ENCODE data around the gene RABEP2. TPM values are rescaled to one million over a fixed set of nuclear protein-coding genes. Genes with fewer than 3 reads are reported as not detected.

RABEP2 gene
- total and polyA plus RNA-seq, 5 donors from 2014 or later, result 2.9 to 28.2 (median 3.8) TPM

DNA sequence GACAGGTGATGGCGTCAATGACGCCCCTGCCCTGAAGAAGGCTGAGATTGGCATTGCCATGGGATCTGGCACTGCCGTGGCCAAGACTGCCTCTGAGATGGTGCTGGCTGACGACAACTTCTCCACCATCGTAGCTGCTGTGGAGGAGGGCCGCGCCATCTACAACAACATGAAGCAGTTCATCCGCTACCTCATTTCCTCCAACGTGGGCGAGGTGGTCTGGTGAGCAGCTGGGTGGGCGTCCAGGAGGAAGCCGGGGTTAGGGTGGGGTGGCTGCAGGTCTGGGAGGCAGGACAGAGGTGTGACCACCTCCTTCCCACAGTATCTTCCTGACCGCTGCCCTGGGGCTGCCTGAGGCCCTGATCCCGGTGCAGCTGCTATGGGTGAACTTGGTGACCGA is 23.2 kb downstream of the RABEP2 start:
- Histone ChIP-seq H3K9me3 (ENCODE audit: control insufficient read depth in 2 of 2, low read length in 2 of 2) (no peaks in the 10 kb centered on the region), H3K4me3 (ENCODE audit: low read depth, low read length) (no peak overlapping the region), H3K27ac (ENCODE audit: insufficient read depth, low read length, poor library complexity, severe bottlenecking) (no peak overlapping the region), H3K36me3 (ENCODE audit: control insufficient read depth, insufficient read depth, low read length) (no peaks in the 10 kb centered on the region), H3K27me3 (ENCODE audit: control insufficient read depth, insufficient read depth, low read length) (no peaks in the 10 kb centered on the region), H3K4me1 (ENCODE audit: control insufficient read depth, insufficient read depth, low read length, poor library complexity, severe bottlenecking) (no peaks in the 10 kb centered on the region)
- H3K27me3 Mint-ChIP-seq, result no peaks in the 10 kb centered on the region
- ATAC-seq (ENCODE audit: low read depth in 2 of 2), result no peak
- H3K4me3 Mint-ChIP-seq, result no peak overlapping the region
- DNase-seq, result no peak
- H3K9me3 Mint-ChIP-seq, result no peaks in the 10 kb centered on the region
- no peak overlapping the region for H3K27ac Mint-ChIP-seq
- H3K36me3 Mint-ChIP-seq, result no peaks in the 10 kb centered on the region
- H3K4me1 Mint-ChIP-seq, result no peaks in the 10 kb centered on the region

- H3K36me3 ChIP-seq (ENCODE audit: control insufficient read depth, insufficient read depth, low read length), result no peaks in the 10 kb centered on the region
- no peak for ATAC-seq (ENCODE audit: low read depth in 2 of 2)
- H3K27ac Mint-ChIP-seq, result peak overlapping the region in 1 of 3 donors; percentile 85
These were observed 24.4 kb downstream of the RABEP2 start for GRCh38 chr16:28900601-28901000.

DNA sequence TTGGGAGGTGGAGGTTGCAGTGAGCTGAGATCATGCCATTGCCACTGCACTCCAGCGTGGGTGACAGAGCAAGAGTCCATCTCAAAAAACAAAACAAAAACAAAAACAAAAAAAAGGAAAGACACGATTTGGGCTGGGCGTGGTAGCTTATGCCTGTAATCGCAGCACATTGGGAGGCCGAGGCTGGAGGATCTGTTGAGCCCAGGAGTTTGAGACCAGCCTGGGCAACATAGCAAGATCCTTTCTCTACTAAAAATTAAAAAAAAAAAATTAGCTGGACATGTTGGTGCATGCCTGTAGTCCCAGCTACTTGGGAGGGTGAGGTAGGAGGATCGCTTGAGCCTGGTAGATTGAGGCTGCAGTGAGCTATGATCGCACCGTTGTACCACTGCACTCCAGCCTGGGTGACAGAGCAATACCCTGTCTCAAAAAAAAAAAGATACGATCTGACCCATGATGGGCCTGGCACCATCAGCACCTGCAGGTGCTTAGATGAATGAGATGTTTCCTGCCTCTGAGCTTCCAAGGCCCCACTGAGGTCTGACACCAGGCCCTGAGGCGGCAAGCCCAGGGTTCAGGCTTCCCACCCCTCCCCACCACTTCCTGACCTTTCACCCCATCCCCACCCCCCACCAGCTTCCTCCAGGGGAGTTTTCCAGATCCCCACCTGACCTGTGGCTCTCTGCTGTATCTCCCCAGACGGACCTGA is 25.0 kb downstream of the RABEP2 start:
- H3K27ac Mint-ChIP-seq, result no peak overlapping the region
- no peak for ATAC-seq (ENCODE audit: low read depth in 2 of 2)
- no peak overlapping the region for H3K4me3 ChIP-seq (ENCODE audit: low read depth, low read length)

More at GRCh38 chr16:28900601-28901000, 24.4 kb downstream of the RABEP2 start:
- Mint-ChIP-seq H3K4me1 (no peaks in the 10 kb centered on the region), H3K27me3 (no peaks in the 10 kb centered on the region), H3K4me3 (no peak overlapping the region), H3K9me3 (no peaks in the 10 kb centered on the region), H3K36me3 (no peaks in the 10 kb centered on the region)
- no peak for DNase-seq
- Histone ChIP-seq H3K4me3 (ENCODE audit: low read depth, low read length) (no peak overlapping the region), H3K4me1 (ENCODE audit: control insufficient read depth, insufficient read depth, low read length, poor library complexity, severe bottlenecking) (no peaks in the 10 kb centered on the region), H3K27ac (ENCODE audit: insufficient read depth, low read length, poor library complexity, severe bottlenecking) (no peak overlapping the region), H3K27me3 (ENCODE audit: control insufficient read depth, insufficient read depth, low read length) (no peaks in the 10 kb centered on the region), H3K9me3 (ENCODE audit: control insufficient read depth in 2 of 2, low read length in 2 of 2) (no peaks in the 10 kb centered on the region)

GRCh38 chr16:28898942-28899341 is 26.1 kb downstream of the RABEP2 start:
- H3K36me3 Mint-ChIP-seq, result no peaks in the 10 kb centered on the region
- ATAC-seq (ENCODE audit: low read depth in 2 of 2) (no peak), DNase-seq (no peak)
- H3K9me3 Mint-ChIP-seq, result no peaks in the 10 kb centered on the region
- Histone ChIP-seq H3K27ac (ENCODE audit: insufficient read depth, low read length, poor library complexity, severe bottlenecking) (no peak overlapping the region), H3K4me3 (ENCODE audit: low read depth, low read length) (no peak overlapping the region), H3K4me1 (ENCODE audit: control insufficient read depth, insufficient read depth, low read length, poor library complexity, severe bottlenecking) (no peaks in the 10 kb centered on the region), H3K36me3 (ENCODE audit: control insufficient read depth, insufficient read depth, low read length) (no peaks in the 10 kb centered on the region), H3K27me3 (ENCODE audit: control insufficient read depth, insufficient read depth, low read length) (no peaks in the 10 kb centered on the region), H3K9me3 (ENCODE audit: control insufficient read depth in 2 of 2, low read length in 2 of 2) (no peaks in the 10 kb centered on the region)
- no peak overlapping the region for H3K27ac Mint-ChIP-seq
- H3K4me1 Mint-ChIP-seq, result no peaks in the 10 kb centered on the region
- no peak overlapping the region for H3K4me3 Mint-ChIP-seq
- no peaks in the 10 kb centered on the region for H3K27me3 Mint-ChIP-seq

More for the DNA sequence above, 25.0 kb downstream of the RABEP2 start:
- Histone ChIP-seq H3K27ac (ENCODE audit: insufficient read depth, low read length, poor library complexity, severe bottlenecking) (no peak overlapping the region), H3K27me3 (ENCODE audit: control insufficient read depth, insufficient read depth, low read length) (no peaks in the 10 kb centered on the region), H3K36me3 (ENCODE audit: control insufficient read depth, insufficient read depth, low read length) (no peaks in the 10 kb centered on the region), H3K4me1 (ENCODE audit: control insufficient read depth, insufficient read depth, low read length, poor library complexity, severe bottlenecking) (no peaks in the 10 kb centered on the region), H3K9me3 (ENCODE audit: control insufficient read depth in 2 of 2, low read length in 2 of 2) (no peaks in the 10 kb centered on the region)
- no peaks in the 10 kb centered on the region for H3K36me3 Mint-ChIP-seq
- no peaks in the 10 kb centered on the region for H3K27me3 Mint-ChIP-seq
- no peak for DNase-seq
- H3K4me3 Mint-ChIP-seq, result no peak overlapping the region
- H3K9me3 Mint-ChIP-seq, result no peaks in the 10 kb centered on the region
- H3K4me1 Mint-ChIP-seq, result no peaks in the 10 kb centered on the region

DNA sequence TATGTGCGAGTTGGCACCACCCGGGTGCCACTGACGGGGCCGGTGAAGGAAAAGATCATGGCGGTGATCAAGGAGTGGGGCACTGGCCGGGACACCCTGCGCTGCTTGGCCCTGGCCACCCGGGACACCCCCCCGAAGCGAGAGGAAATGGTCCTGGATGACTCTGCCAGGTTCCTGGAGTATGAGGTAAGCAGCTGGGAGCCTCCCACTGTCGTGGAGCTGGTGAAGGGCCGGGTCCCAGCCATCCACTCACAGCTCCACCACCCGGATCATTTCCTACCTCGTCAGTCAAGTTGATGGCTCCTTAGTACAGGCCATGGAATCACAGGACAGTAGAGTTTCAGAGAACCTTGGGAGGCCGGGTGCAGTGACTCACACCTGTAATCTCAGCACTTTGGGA is 26.8 kb downstream of the RABEP2 start:
- Histone ChIP-seq H3K4me1 (ENCODE audit: control insufficient read depth, insufficient read depth, low read length, poor library complexity, severe bottlenecking) (no peaks in the 10 kb centered on the region), H3K27me3 (ENCODE audit: control insufficient read depth, insufficient read depth, low read length) (no peaks in the 10 kb centered on the region), H3K36me3 (ENCODE audit: control insufficient read depth, insufficient read depth, low read length) (no peaks in the 10 kb centered on the region), H3K27ac (ENCODE audit: insufficient read depth, low read length, poor library complexity, severe bottlenecking) (no peak overlapping the region), H3K4me3 (ENCODE audit: low read depth, low read length) (no peak overlapping the region), H3K9me3 (ENCODE audit: control insufficient read depth in 2 of 2, low read length in 2 of 2) (no peaks in the 10 kb centered on the region)
- no peak overlapping the region for H3K27ac Mint-ChIP-seq
- DNase-seq (no peak), ATAC-seq (ENCODE audit: low read depth in 2 of 2) (no peak)
- H3K36me3 Mint-ChIP-seq, result no peaks in the 10 kb centered on the region
- no peaks in the 10 kb centered on the region for H3K9me3 Mint-ChIP-seq
- no peaks in the 10 kb centered on the region for H3K27me3 Mint-ChIP-seq
- H3K4me3 Mint-ChIP-seq, result no peak overlapping the region
- no peaks in the 10 kb centered on the region for H3K4me1 Mint-ChIP-seq

- no peak for ATAC-seq (ENCODE audit: low read depth in 2 of 2)
- no peaks in the 10 kb centered on the region for H3K9me3 ChIP-seq (ENCODE audit: control insufficient read depth in 2 of 2, low read length in 2 of 2)
- no peak overlapping the region for H3K27ac ChIP-seq (ENCODE audit: insufficient read depth, low read length, poor library complexity, severe bottlenecking)
- H3K4me3 ChIP-seq (ENCODE audit: low read depth, low read length), result no peak overlapping the region
- Mint-ChIP-seq H3K27me3 (no peaks in the 10 kb centered on the region), H3K4me1 (no peaks in the 10 kb centered on the region), H3K36me3 (no peaks in the 10 kb centered on the region), H3K9me3 (no peaks in the 10 kb centered on the region), H3K27ac (peak overlapping the region in 1 of 3 donors; percentile 77), H3K4me3 (no peak overlapping the region)
- no peaks in the 10 kb centered on the region for H3K4me1 ChIP-seq (ENCODE audit: control insufficient read depth, insufficient read depth, low read length, poor library complexity, severe bottlenecking)
- DNase-seq, result no peak
- H3K36me3 ChIP-seq (ENCODE audit: control insufficient read depth, insufficient read depth, low read length), result no peaks in the 10 kb centered on the region
- no peaks in the 10 kb centered on the region for H3K27me3 ChIP-seq (ENCODE audit: control insufficient read depth, insufficient read depth, low read length)
These were observed 27.2 kb downstream of the RABEP2 start for GRCh38 chr16:28897826-28898225.

GRCh38 chr16:28895609-28896008 is 29.4 kb downstream of the RABEP2 start:
- no peaks in the 10 kb centered on the region for H3K27me3 ChIP-seq (ENCODE audit: control insufficient read depth, insufficient read depth, low read length)
- H3K36me3 Mint-ChIP-seq, result no peaks in the 10 kb centered on the region
- H3K36me3 ChIP-seq (ENCODE audit: control insufficient read depth, insufficient read depth, low read length), result no peaks in the 10 kb centered on the region
- no peaks in the 10 kb centered on the region for H3K4me1 Mint-ChIP-seq
- H3K27me3 Mint-ChIP-seq, result no peaks in the 10 kb centered on the region
- no peak overlapping the region for H3K27ac ChIP-seq (ENCODE audit: insufficient read depth, low read length, poor library complexity, severe bottlenecking)
- H3K9me3 ChIP-seq (ENCODE audit: control insufficient read depth in 2 of 2, low read length in 2 of 2), result no peaks in the 10 kb centered on the region
- H3K27ac Mint-ChIP-seq, result no peak overlapping the region
- H3K9me3 Mint-ChIP-seq, result no peaks in the 10 kb centered on the region
- no peak for ATAC-seq (ENCODE audit: low read depth in 2 of 2)
- DNase-seq, result no peak
- no peaks in the 10 kb centered on the region for H3K4me1 ChIP-seq (ENCODE audit: control insufficient read depth, insufficient read depth, low read length, poor library complexity, severe bottlenecking)
- H3K4me3 ChIP-seq (ENCODE audit: low read depth, low read length), result no peak overlapping the region
- no peak overlapping the region for H3K4me3 Mint-ChIP-seq

DNA sequence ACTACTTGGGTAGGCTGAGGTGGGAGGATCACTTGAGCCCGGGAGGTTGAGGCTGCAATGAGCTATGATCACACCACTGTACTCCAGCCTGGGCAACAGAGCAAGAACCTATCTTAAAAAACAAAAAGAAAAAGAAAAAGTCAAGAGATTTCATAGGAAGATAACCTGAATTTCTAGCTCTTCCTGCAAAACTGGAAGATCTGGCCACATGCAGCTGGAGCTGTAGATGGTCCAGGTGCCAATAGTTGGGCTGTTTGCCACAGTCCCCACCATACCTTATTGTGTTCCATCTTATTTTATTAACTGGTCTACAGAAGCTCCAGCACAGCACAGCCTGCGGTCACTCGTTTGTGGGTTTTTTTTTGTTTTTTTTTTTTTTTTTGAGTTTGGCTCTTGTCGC is 31.7 kb downstream of the RABEP2 start:
- ATAC-seq (ENCODE audit: low read depth in 2 of 2) (no peak), DNase-seq (no peak)
- no peaks in the 10 kb centered on the region for H3K36me3 ChIP-seq (ENCODE audit: control insufficient read depth, insufficient read depth, low read length)
- no peak overlapping the region for H3K27ac ChIP-seq (ENCODE audit: insufficient read depth, low read length, poor library complexity, severe bottlenecking)
- no peaks in the 10 kb centered on the region for H3K27me3 ChIP-seq (ENCODE audit: control insufficient read depth, insufficient read depth, low read length)
- H3K27me3 Mint-ChIP-seq, result no peaks in the 10 kb centered on the region
- no peak overlapping the region for H3K4me3 Mint-ChIP-seq
- H3K9me3 Mint-ChIP-seq, result no peaks in the 10 kb centered on the region
- no peaks in the 10 kb centered on the region for H3K36me3 Mint-ChIP-seq
- H3K4me1 ChIP-seq (ENCODE audit: control insufficient read depth, insufficient read depth, low read length, poor library complexity, severe bottlenecking), result no peaks in the 10 kb centered on the region
- no peak overlapping the region for H3K27ac Mint-ChIP-seq
- no peaks in the 10 kb centered on the region for H3K4me1 Mint-ChIP-seq
- H3K4me3 ChIP-seq (ENCODE audit: low read depth, low read length), result no peak overlapping the region
- H3K9me3 ChIP-seq (ENCODE audit: control insufficient read depth in 2 of 2, low read length in 2 of 2), result no peaks in the 10 kb centered on the region
